HFFc6 (cell line): ENCODE measurements around the gene ANKRD34B. TPM values are rescaled to one million over a fixed set of nuclear protein-coding genes. Genes with fewer than 3 reads are reported as not detected.

Experiments
- DNase-seq: peaks from one replicate; pipeline ENCODE4 v3.0.0-alpha.2; 2018
- H3K27ac Mint-ChIP-seq: 2 replicates; pipeline ENCODE4 v1.8.0; 2020; ENCODE audit warnings: mild to moderate bottlenecking, mixed read lengths
- H3K27me3 Mint-ChIP-seq: 2 replicates; pipeline ENCODE4 v1.8.0; 2021; ENCODE audit warnings: mild to moderate bottlenecking, moderate library complexity, mixed read lengths; ENCODE audit not compliant: insufficient read depth
- H3K36me3 Mint-ChIP-seq: 2 replicates; pipeline ENCODE4 v1.8.0; 2021; ENCODE audit warnings: low read depth, mixed read lengths
- H3K4me1 Mint-ChIP-seq: 2 replicates; pipeline ENCODE4 v1.8.0; 2020; ENCODE audit warnings: low read depth, mixed read lengths
- H3K4me3 Mint-ChIP-seq: 2 replicates; pipeline ENCODE4 v1.8.0; 2020; ENCODE audit warnings: mild to moderate bottlenecking, moderate library complexity, mixed read lengths
- H3K9me3 Mint-ChIP-seq: 2 replicates; pipeline ENCODE4 v1.8.0; 2020; ENCODE audit warnings: mild to moderate bottlenecking, mixed read lengths
- total RNA-seq, 6 experiments: library from RNA; stranded (reverse); fragmentation: NEBNext Ultra II Directional; extraction: Animal tissue kit (Norgen Biotek cat#: 25700); gene quantifications; 2 replicates in 1 of 6; 3 replicates in 5 of 6; pipeline ENCODE4 v1.2.3, GENCODE V29; 2021
- TF ChIP-seq, protein P1 (sequence below): fragments of 200-600 bp; sonication (generic); IDR thresholded peaks from 2 replicates; pipeline ENCODE4 v1.5.0; 2021; ENCODE audit warnings: antibody characterized with exemption, mild to moderate bottlenecking

ANKRD34B gene
- total RNA-seq, 6 experiments from 2014 or later: not detected

DNA sequence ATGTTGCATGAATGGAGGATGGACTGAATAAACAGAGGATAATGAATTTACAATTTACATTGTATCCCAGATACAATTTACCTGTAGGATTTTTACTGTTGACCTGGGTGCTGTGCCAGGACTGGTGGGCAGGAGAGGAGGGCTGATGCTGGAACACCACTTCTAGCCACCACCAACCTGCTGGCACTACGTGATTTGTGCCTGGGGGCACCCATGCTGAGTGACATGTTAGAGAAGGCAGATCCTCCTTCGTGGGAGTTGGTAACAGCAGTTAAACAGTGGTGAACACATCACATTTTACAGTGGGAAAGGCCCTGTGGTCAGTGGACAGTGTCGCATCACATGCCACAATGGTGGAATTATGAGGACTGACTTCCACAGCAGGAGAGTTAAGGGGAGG, 3.0 kb upstream of the ANKRD34B start:
- TF ChIP-seq, protein P1, sequence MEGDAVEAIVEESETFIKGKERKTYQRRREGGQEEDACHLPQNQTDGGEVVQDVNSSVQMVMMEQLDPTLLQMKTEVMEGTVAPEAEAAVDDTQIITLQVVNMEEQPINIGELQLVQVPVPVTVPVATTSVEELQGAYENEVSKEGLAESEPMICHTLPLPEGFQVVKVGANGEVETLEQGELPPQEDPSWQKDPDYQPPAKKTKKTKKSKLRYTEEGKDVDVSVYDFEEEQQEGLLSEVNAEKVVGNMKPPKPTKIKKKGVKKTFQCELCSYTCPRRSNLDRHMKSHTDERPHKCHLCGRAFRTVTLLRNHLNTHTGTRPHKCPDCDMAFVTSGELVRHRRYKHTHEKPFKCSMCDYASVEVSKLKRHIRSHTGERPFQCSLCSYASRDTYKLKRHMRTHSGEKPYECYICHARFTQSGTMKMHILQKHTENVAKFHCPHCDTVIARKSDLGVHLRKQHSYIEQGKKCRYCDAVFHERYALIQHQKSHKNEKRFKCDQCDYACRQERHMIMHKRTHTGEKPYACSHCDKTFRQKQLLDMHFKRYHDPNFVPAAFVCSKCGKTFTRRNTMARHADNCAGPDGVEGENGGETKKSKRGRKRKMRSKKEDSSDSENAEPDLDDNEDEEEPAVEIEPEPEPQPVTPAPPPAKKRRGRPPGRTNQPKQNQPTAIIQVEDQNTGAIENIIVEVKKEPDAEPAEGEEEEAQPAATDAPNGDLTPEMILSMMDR: no peak
- H3K4me3 Mint-ChIP-seq: no peak overlapping the region
- H3K27me3 Mint-ChIP-seq: peaks cover 35% of the 10 kb centered on the region
- DNase-seq: no peak
- no peaks in the 10 kb centered on the region for H3K9me3 Mint-ChIP-seq
- no peak overlapping the region for H3K27ac Mint-ChIP-seq
- H3K36me3 Mint-ChIP-seq: no peaks in the 10 kb centered on the region
- H3K4me1 Mint-ChIP-seq: 0 out of 2 replicates have a peak, but pooled peaks cover 6% of the 10 kb centered on the region

DNA sequence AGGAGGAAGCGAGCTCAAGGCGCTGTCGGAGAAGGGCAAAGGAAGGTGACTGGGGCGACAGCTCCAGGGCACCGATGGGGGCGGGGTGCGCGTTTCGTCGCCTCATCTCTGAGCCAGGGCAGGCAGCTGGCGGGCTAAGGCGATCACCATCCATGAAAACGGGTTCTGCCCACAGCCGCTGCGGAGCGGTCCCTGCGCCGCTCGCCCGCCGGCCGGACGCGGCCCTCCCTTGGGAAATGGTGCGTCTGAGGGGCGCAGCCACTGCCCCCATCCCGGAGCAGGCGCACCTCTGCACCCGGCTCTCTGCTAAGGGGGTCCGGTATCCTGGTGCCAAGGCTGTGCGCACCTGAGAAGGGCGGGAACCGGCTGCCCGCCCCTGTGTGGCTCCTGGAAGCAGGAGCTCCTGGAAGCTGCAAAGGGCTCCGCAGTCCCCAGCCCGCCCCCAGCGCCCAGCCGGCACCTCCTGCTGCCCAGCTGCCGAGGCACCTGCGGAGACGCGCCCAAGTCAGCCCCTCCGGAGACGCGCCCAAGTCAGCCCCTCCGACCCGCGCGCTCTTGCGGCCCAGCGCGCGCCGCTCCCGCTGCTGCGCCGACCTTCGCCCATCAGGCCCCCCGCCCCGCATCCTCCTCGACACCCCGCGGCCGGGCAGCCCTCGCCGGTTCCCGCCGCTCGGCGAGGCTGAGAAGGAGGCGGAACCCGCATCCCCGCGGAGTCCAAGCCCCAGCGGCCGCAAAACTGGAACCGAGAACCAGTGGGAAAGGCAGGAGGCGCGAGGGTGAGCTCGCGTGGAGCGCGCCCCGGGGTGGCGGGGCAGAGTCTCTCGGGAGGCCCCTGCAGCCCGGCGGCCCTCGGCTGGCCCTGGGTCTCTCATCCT, 757 bp downstream of the ANKRD34B start:
- Mint-ChIP-seq H3K9me3 (no peaks in the 10 kb centered on the region), H3K36me3 (no peaks in the 10 kb centered on the region), H3K27ac (no peak overlapping the region), H3K4me3 (no peak overlapping the region), H3K4me1 (0 out of 2 replicates have a peak, but pooled peaks cover 6% of the 10 kb centered on the region), H3K27me3 (peaks cover 30% of the 10 kb centered on the region)
- TF ChIP-seq, protein P1: no peak
- no peak for DNase-seq

DNA sequence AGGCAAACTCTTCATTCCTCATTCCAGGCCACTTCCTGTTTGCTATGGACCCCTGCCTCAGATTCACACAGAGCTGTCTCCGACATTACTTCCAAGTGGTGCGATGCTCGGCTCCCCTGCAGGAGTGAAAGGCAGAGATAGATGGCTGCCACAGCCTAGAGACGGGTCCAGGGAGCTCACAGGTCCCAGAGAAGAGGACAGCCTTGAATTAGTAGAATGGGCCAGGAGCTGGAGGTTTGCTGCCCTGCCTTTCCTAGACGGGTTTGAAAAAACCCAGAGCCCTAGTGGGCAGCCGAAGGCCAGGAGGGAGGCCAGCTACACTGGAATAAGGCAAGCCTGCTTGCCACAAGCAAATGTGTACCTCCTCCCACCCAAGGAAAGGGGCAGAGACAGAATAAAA, 1.8 kb downstream of the ANKRD34B start:
- no peaks in the 10 kb centered on the region for H3K36me3 Mint-ChIP-seq
- no peak overlapping the region for H3K27ac Mint-ChIP-seq
- 0 out of 2 replicates have a peak, but pooled peaks cover 6% of the 10 kb centered on the region for H3K4me1 Mint-ChIP-seq
- peaks cover 27% of the 10 kb centered on the region for H3K27me3 Mint-ChIP-seq
- no peak overlapping the region for H3K4me3 Mint-ChIP-seq
- no peak for DNase-seq
- TF ChIP-seq, protein P1: no peak
- H3K9me3 Mint-ChIP-seq: no peaks in the 10 kb centered on the region

DNA sequence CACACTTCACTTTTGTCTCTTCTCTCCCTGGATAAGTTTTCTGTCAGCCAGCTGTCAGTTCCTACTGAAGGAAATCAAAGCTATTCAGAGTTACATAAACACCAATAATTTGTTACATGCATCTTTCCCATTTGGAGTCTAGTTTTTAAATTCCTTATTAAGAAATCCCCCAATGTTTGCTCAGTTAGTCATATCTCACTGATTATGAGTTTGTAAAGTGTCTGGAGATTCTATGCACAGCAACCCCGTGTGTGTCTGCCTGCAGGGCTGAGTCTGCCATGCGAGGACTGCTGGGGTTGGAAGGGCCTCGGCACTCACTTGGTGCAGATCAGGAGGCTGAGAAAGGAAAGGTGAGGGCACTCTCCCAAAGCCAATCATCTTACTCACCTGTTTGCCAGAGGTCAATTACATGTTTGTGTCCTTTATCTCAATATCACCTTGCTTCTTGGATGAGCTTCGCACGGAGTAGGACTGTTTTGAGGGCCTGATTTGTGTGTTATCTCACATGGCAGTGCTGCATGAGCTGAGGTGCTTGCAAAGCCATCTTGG, 3.3 kb downstream of the ANKRD34B start:
- H3K27ac Mint-ChIP-seq: no peak overlapping the region
- H3K36me3 Mint-ChIP-seq: no peaks in the 10 kb centered on the region
- H3K4me3 Mint-ChIP-seq: no peak overlapping the region
- H3K9me3 Mint-ChIP-seq: no peaks in the 10 kb centered on the region
- peaks cover 25% of the 10 kb centered on the region for H3K27me3 Mint-ChIP-seq
- H3K4me1 Mint-ChIP-seq: 0 out of 2 replicates have a peak, but pooled peaks cover 6% of the 10 kb centered on the region
- TF ChIP-seq, protein P1: no peak
- no peak for DNase-seq

GRCh38 chr5:80565330-80565729, 4.8 kb downstream of the ANKRD34B start:
- Mint-ChIP-seq H3K27ac (no peak overlapping the region), H3K4me3 (no peak overlapping the region), H3K9me3 (no peaks in the 10 kb centered on the region), H3K4me1 (no peaks in the 10 kb centered on the region), H3K27me3 (peaks cover 16% of the 10 kb centered on the region), H3K36me3 (no peaks in the 10 kb centered on the region)
- no peak for DNase-seq
- TF ChIP-seq, protein P1: no peak
